H9 (cell line): ENCODE results near the gene ATP5MG. TPM values are rescaled to one million over a fixed set of nuclear protein-coding genes. Genes with fewer than 3 reads are reported as not detected.
A peak's percentile ranks its signal among the peaks of the same experiment; 100 is the strongest.

Experiments
- DNase-seq: peaks from one replicate; pipeline ENCODE4 v3.0.0-alpha.2; 2017
- H2AFZ ChIP-seq: one replicate; pipeline ENCODE4 v1.6.1; 2013; ENCODE audit warnings: mild to moderate bottlenecking, low read length, control low read depth, moderate library complexity
- H2AK5ac ChIP-seq: 2 replicates; pipeline ENCODE4 v1.6.1; 2013; ENCODE audit warnings: low read length, control low read depth, mixed read lengths; ENCODE audit not compliant: insufficient read length
- H2BK120ac ChIP-seq: one replicate; pipeline ENCODE4 v1.6.1; 2013; ENCODE audit warnings: low read depth, mild to moderate bottlenecking, low read length, control low read depth, inconsistent platforms; ENCODE audit not compliant: poor library complexity, severe bottlenecking
- H2BK12ac ChIP-seq: 2 replicates; pipeline ENCODE4 v1.6.1; 2013; ENCODE audit warnings: low read length, control low read depth, mixed read lengths, low read depth; ENCODE audit not compliant: insufficient read length
- H2BK15ac ChIP-seq: 2 replicates; pipeline ENCODE4 v1.6.1; 2013; ENCODE audit warnings: low read depth, low read length, control low read depth
- H2BK20ac ChIP-seq: one replicate; pipeline ENCODE4 v1.6.1; 2013; ENCODE audit warnings: low read depth, mild to moderate bottlenecking, low read length, control low read depth, inconsistent platforms; ENCODE audit not compliant: poor library complexity, severe bottlenecking
- H2BK5ac ChIP-seq: 2 replicates; pipeline ENCODE4 v1.6.1; 2013; ENCODE audit warnings: low read length, control low read depth, mixed read lengths; ENCODE audit not compliant: insufficient read length
- H3K14ac ChIP-seq: 2 replicates; pipeline ENCODE4 v1.6.1; 2013; ENCODE audit warnings: low read length, control low read depth; ENCODE audit not compliant: insufficient read depth
- H3K18ac ChIP-seq: 2 replicates; pipeline ENCODE4 v1.6.1; 2013; ENCODE audit warnings: low read depth, mild to moderate bottlenecking, mixed read lengths, low read length, control low read depth; ENCODE audit not compliant: insufficient read length
- H3K23ac ChIP-seq: 2 replicates; pipeline ENCODE4 v1.6.1; 2013; ENCODE audit warnings: low read length, control low read depth, mixed read lengths, low read depth; ENCODE audit not compliant: insufficient read length
- H3K23me2 ChIP-seq: 2 replicates; pipeline ENCODE4 v1.6.1; 2013; ENCODE audit warnings: low read depth, mild to moderate bottlenecking, mixed read lengths, low read length, control low read depth; ENCODE audit not compliant: insufficient read length, poor library complexity, severe bottlenecking
- H3K27ac ChIP-seq: 2 replicates; pipeline ENCODE4 v1.5.1; 2013; ENCODE audit warnings: low read length, control low read depth, mixed read lengths, low read depth; ENCODE audit not compliant: insufficient read length
- H3K27me3 ChIP-seq: 2 replicates; pipeline ENCODE4 v1.6.1; 2013; ENCODE audit warnings: low read length, control low read depth, inconsistent platforms; ENCODE audit not compliant: insufficient read depth
- H3K4ac ChIP-seq: 2 replicates; pipeline ENCODE4 v1.6.1; 2013; ENCODE audit warnings: low read depth, mild to moderate bottlenecking, control low read depth, inconsistent platforms, low read length, moderate library complexity
- H3K4me1 ChIP-seq: 2 replicates; pipeline ENCODE4 v1.6.1; 2013; ENCODE audit warnings: low read length, control low read depth, inconsistent platforms; ENCODE audit not compliant: insufficient read depth
- H3K4me2 ChIP-seq: 2 replicates; pipeline ENCODE4 v1.6.1; 2013; ENCODE audit warnings: low read length, control low read depth, mixed read lengths; ENCODE audit not compliant: insufficient read length, insufficient read depth
- H3K56ac ChIP-seq: 2 replicates; pipeline ENCODE4 v1.6.1; 2013; ENCODE audit warnings: low read depth, mild to moderate bottlenecking, mixed read lengths, low read length, control low read depth; ENCODE audit not compliant: insufficient read length
- H3K79me1 ChIP-seq: 2 replicates; pipeline ENCODE4 v1.6.1; 2013; ENCODE audit warnings: low read depth, mild to moderate bottlenecking, moderate library complexity, low read length, control low read depth, inconsistent platforms; ENCODE audit not compliant: insufficient read depth, poor library complexity, severe bottlenecking
- H3K79me2 ChIP-seq: 2 replicates; pipeline ENCODE4 v1.6.1; 2013; ENCODE audit warnings: low read length, control low read depth, inconsistent platforms; ENCODE audit not compliant: insufficient read depth
- H3K9ac ChIP-seq: 2 replicates; pipeline ENCODE4 v1.6.1; 2013; ENCODE audit warnings: low read length, control low read depth, mixed read lengths; ENCODE audit not compliant: insufficient read length; ENCODE audit errors: extremely low read depth
- H3K9me3 ChIP-seq: one replicate; pipeline ENCODE4 v1.6.1; 2013; ENCODE audit warnings: low read depth, low read length, inconsistent platforms; ENCODE audit not compliant: control insufficient read depth
- H3T11ph ChIP-seq: one replicate; pipeline ENCODE4 v1.6.1; 2013; ENCODE audit warnings: mild to moderate bottlenecking, low read length, control low read depth, inconsistent platforms
- H4K20me1 ChIP-seq: one replicate; pipeline ENCODE4 v1.6.1; 2013; ENCODE audit not compliant: control insufficient read depth, insufficient read length, insufficient read depth
- H4K5ac ChIP-seq: 2 replicates; pipeline ENCODE4 v1.6.1; 2013; ENCODE audit warnings: low read depth, mild to moderate bottlenecking, mixed read lengths, low read length, control low read depth; ENCODE audit not compliant: insufficient read length
- H4K8ac ChIP-seq: replicated peaks from 2 replicates; pipeline ENCODE4 v1.6.1; 2013; ENCODE audit warnings: low read length, control low read depth, mixed read lengths, low read depth; ENCODE audit not compliant: insufficient read length
- H4K91ac ChIP-seq: 2 replicates; pipeline ENCODE4 v1.6.1; 2013; ENCODE audit warnings: low read depth, mild to moderate bottlenecking, moderate library complexity, mixed read lengths, low read length, control low read depth; ENCODE audit not compliant: insufficient read length
- H3K27ac Mint-ChIP-seq, 3 experiments: 2 replicates in 2 of 3; 3 replicates in 1 of 3; pipeline ENCODE4 v1.8.0; 2020 to 2021; ENCODE audit warnings: mixed read lengths in 3 of 3, mild to moderate bottlenecking in 1 of 3, moderate library complexity in 1 of 3
- H3K27me3 Mint-ChIP-seq: 2 replicates; pipeline ENCODE4 v1.8.0; 2021; ENCODE audit warnings: low read depth, mild to moderate bottlenecking, moderate library complexity, mixed read lengths
- H3K36me3 Mint-ChIP-seq, 3 experiments: 2 replicates in 2 of 3; 3 replicates in 1 of 3; pipeline ENCODE4 v1.8.0; 2020 to 2021; ENCODE audit warnings: low read depth in 3 of 3, mixed read lengths in 3 of 3; ENCODE audit not compliant: insufficient read depth in 1 of 3
- H3K4me1 Mint-ChIP-seq, 2 experiments: 2 replicates each; pipeline ENCODE4 v1.8.0; 2020; ENCODE audit warnings: mixed read lengths in 2 of 2
- H3K4me3 Mint-ChIP-seq, 2 experiments: 2 replicates in 1 of 2; 3 replicates in 1 of 2; pipeline ENCODE4 v1.8.0; 2020 to 2021; ENCODE audit warnings: mild to moderate bottlenecking in 2 of 2, mixed read lengths in 2 of 2, moderate library complexity in 1 of 2
- H3K9me3 Mint-ChIP-seq, 2 experiments: 2 replicates in 1 of 2; 3 replicates in 1 of 2; pipeline ENCODE4 v1.8.0; 2020; ENCODE audit warnings: mild to moderate bottlenecking in 2 of 2, mixed read lengths in 2 of 2, moderate library complexity in 1 of 2
- CTCF ChIP-seq: fragments of 200-600 bp; sonication (generic); conservative IDR thresholded peaks from 3 replicates; pipeline ENCODE4 v1.8.0; 2021; ENCODE audit warnings: antibody characterized with exemption, mild to moderate bottlenecking
- WGBS: extraction: QIAGEN DNeasy Blood & Tissue Kit; methylation state at CpG from one replicate; pipeline ENCODE4 v1.1.7; 2013; ENCODE audit warnings: missing lambda C conversion rate, low lambda C conversion rate, mixed read lengths; ENCODE audit not compliant: insufficient read length; ENCODE audit errors: extremely low coverage; 5-methylcytosine and 5-hydroxymethylcytosine counted together
- total RNA-seq: library from RNA; stranded (reverse); gene quantifications from 2 replicates; pipeline ENCODE4 v1.2.1, GENCODE V29; 2021

Gene ATP5MG
- total RNA-seq, 1 experiment from 2014 or later = 254 TPM

GRCh38 chr11:118435893-118436624 lies 34.7 kb downstream of the ATP5MG start, which contains the start of gene KMT2A:
Gene KMT2A, plus strand, starts transcription at chr11:118436492. Its CDS starts 21 bp downstream, at chr11:118436513.
- Histone ChIP-seq H3K4me1 (no peaks in the 10 kb centered on the region; the same call in 1 of the 2 replicates), H3K4me2 (peak within 1 kb of the TSS; percentile 99), H3T11ph (no peak within 1 kb of the TSS), H3K56ac (no peak within 1 kb of the TSS), H2BK12ac (no peak within 1 kb of the TSS), H2BK20ac (no peak within 1 kb of the TSS), H3K27ac (peak within 1 kb of the TSS; percentile 38), H3K79me2 (peaks cover 25% of the 10 kb centered on the region; the same call in 1 of the 2 replicates), H3K14ac (peak within 1 kb of the TSS; percentile 83), H2AK5ac (no peak within 1 kb of the TSS), H3K9me3 (no peaks in the 10 kb centered on the region), H2AFZ (no peak within 1 kb of the TSS), H4K91ac (no peak within 1 kb of the TSS), H2BK5ac (no peak within 1 kb of the TSS), H4K8ac (no peak within 1 kb of the TSS), H2BK15ac (no peak within 1 kb of the TSS), H3K23me2 (peaks cover 34% of the 10 kb centered on the region), H3K27me3 (no peaks in the 10 kb centered on the region), H4K20me1 (no peaks in the 10 kb centered on the region), H2BK120ac (no peak within 1 kb of the TSS), H3K4ac (no peak within 1 kb of the TSS), H3K79me1 (no peaks in the 10 kb centered on the region), H3K18ac (peak within 1 kb of the TSS; percentile 34), H4K5ac (no peak within 1 kb of the TSS), H3K9ac (peak within 1 kb of the TSS; percentile 61), H3K23ac (no peak within 1 kb of the TSS)
- peaks cover 39 to 44% of the 10 kb centered on the region in 2 experiments for H3K4me1 Mint-ChIP-seq
- peak; percentile 98 for DNase-seq
- H3K4me3 Mint-ChIP-seq = peak within 1 kb of the TSS; percentile 91 to 94
- H3K27ac Mint-ChIP-seq = peak within 1 kb of the TSS; percentile 97 to 99 (median 98)
- peaks cover 20% of the 10 kb centered on the region for H3K27me3 Mint-ChIP-seq
- H3K36me3 Mint-ChIP-seq = peaks cover 5 to 23% (median 6%) of the 10 kb centered on the region in 3 experiments; a peak in 6 of 7 replicates
- no peaks in the 10 kb centered on the region for H3K9me3 Mint-ChIP-seq
- no CpG with 5 or more reads among the region's 83 CpGs for WGBS
- no peak for TF ChIP-seq CTCF
